Adrenal gland (tissue), 5 donors: Measurements from ENCODE around the gene MYZAP.

Experiments
- CTCF ChIP-seq, 6 experiments: fragments of 450-650 bp in 4 of 6; fragments of 200-600 bp in 2 of 6; sonication (generic) in 1 of 6; IDR thresholded peaks; 1 replicate in 5 of 6; 2 replicates in 1 of 6; pipeline versions ENCODE4 v1.5.1 to v1.8.0; 2016 to 2021; ENCODE audit warnings: antibody characterized with exemption in 6 of 6, mild to moderate bottlenecking in 2 of 6, moderate library complexity in 1 of 6
- POLR2A ChIP-seq, 2 donors: fragments of 450-650 bp; IDR thresholded peaks; one replicate each; pipeline ENCODE4 v1.6.1; 2017; ENCODE audit warnings: antibody characterized with exemption in 2 of 2, mild to moderate bottlenecking in 2 of 2, moderate library complexity in 1 of 2
- donor health status: DM: no; HTN: no; CAD: no.

- no peak for TF ChIP-seq POLR2A (IDR thresholded peaks at IDR 0.05)
- TF ChIP-seq CTCF (IDR thresholded peaks at IDR 0.05) = no peak
Observed at GRCh38 chr15:57582090-57582489, 9.6 kb upstream of the MYZAP start.
